Activated CD4-positive, alpha-beta T cell treated with anti-CD3 and anti-CD28 coated beads, Interleukin-10, Interleukin-2, amounts not matched to agents 100 ng/mL and 50 ng/mL, durations not matched to agents 16 hours and 8 hours (primary cell): ENCODE data around the gene KRT8.
A peak's percentile ranks its signal among the peaks of the same experiment; 100 is the strongest.
"Not testable (repeated sequence)": the region's sequence is repeated elsewhere in the genome, so short reads cannot be mapped to it uniquely, and the experiment has no call there.

Experiments
- DNase-seq: peaks from one replicate; pipeline ENCODE4 v3.0.0-alpha.2; 2020

KRT8 gene

GRCh38 chr12:52873832-52874572 is 30.9 kb downstream of the KRT8 start:
- DNase-seq, result peak; percentile 61

- DNase-seq, result no peak
Measured at GRCh38 chr12:52873513-52873831, 31.4 kb downstream of the KRT8 start.

DNA sequence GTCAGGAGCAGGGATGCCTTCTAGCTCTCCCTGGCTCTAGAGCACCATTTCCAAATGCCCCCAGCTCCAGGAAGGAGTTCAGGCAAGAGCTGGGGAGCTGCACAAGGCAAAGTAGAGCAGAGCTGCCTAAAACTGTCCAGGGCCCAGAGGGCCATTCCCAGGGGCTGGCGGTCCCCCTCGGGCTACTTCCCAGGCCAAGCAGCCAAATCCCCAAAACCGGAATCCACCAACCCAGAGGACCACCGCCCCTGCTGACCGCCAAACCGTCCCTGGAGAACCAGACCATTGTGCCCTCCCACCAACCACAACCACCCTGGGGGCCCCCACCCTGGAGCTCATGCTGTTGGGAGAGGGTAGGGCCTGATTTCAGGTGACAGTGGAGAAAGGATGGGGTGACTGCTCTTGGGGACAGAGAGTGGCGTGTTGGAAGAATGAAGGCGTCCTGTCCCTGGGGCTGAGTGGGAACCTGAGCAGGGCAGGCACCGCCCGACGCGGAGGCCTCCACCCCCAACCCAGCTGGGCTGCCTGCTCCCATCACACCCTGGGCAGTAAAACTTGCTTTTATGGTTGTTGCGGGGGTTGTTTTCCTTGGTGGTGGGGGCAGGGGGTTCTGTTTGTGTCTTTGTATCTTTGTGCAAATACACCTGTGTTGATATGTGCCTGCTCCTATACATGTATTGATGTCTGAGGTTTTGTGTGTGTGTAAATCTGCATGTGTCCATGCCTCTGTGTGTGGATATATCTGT is 32.1 kb downstream of the KRT8 start:
- DNase-seq, result no peak

DNA sequence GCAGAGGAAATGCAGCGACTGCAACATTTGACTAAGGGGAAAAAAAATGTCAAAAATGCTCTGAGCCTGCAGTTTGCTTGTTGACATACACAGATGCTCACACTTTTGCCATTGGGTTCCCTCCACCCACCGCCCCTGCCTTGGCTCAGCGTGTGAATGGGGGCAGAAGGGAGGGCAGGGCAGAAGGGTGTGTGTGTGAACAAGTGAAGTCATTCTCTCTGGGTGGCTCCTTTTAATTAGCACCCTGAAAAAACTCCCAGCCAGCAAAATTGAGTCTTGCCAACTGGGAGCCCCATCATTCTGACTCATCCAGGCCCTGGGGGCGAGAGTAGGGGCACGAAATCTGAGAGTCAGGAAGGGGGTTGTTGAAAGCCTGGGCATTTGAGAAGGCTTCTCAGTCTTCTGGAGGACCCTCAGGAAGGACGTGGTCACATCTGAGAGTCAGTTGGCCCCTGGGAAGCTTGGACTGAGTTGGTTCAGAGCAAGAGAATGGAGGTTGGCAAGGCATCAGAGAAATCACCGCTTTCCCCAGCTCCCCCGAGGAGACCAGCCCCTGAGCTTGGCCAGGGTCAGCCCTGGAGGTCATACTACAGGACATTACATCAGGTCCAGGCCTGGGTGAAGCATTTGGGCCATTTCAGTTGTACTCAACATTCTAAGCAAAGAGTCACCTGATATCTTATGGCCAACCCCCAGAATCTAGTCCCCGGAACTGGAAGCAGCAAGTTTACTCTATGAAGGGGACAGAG is 33.4 kb downstream of the KRT8 start:
- DNase-seq, result no peak

- DNase-seq, result peak; percentile 74
Measured at GRCh38 chr12:52870361-52871290, 34.2 kb downstream of the KRT8 start.

- DNase-seq, result no peak
Measured at GRCh38 chr12:52867642-52868041, 37.2 kb downstream of the KRT8 start.

GRCh38 chr12:52867152-52867551 is 37.7 kb downstream of the KRT8 start:
- DNase-seq, result no peak

GRCh38 chr12:52865090-52865944 is 39.6 kb downstream of the KRT8 start:
- peak; percentile 26 for DNase-seq

DNA sequence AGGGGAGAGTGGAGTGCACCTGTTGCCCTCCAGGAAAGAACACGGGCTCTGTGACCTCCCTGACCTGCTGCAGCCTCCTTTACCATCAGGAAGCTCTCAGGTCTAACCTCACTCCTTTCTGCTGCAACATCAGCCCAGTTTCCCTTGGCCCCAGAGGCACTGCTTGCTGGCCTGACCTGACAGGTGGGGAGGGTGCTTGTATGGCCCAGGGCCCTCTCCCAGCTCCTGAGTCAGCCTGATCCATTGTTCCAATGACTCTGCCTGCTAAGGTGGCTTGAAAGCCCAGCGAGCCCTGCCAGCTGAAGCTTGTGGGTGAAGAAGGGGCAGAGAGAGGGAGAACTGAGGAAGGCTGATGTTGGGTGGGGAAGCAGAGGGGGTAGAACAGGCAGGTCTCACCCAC is 42.9 kb downstream of the KRT8 start:
- no peak for DNase-seq

DNA sequence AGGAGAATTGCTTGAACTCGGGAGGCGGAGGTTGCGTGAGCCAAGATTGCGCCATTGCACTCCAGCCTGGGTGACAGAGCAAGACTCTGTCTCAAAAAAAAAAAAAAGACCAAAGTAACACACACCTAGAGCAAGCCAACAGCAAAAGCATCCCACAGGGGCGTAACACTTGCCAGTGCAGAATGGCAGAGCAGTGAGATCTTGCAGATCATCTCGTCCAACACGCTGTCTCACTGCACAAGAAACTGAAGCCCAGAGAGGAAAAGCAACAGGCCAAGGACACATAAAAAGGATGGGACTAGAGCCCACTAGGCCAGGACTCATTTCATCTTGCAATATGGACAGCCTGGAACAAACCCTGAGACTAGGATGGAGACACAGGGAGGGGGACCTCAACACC is 43.4 kb downstream of the KRT8 start:
- DNase-seq, result no peak

GRCh38 chr12:52860102-52860823 is 44.6 kb downstream of the KRT8 start:
- no peak for DNase-seq

GRCh38 chr12:52857500-52857899 is 47.4 kb downstream of the KRT8 start:
- no peak for DNase-seq

DNA sequence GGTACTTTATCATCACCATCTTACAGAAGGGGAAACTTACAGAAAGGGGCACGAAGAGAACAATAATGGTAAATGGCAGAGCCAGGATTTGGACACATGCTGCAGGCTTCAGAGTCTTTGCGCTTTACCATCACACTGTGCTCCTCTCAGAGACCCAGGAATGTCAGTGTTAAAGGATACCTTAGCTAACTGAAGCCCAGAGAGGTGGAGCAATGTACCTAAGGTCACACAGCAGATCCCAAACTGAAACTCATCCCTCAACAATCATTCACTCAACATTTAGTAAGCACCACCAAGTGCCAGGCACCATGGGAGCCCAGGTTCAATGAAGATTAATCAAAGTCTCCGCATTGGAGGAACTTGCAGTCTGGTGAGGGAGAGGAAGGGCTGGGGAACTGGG is 48.1 kb downstream of the KRT8 start:
- no peak for DNase-seq

DNA sequence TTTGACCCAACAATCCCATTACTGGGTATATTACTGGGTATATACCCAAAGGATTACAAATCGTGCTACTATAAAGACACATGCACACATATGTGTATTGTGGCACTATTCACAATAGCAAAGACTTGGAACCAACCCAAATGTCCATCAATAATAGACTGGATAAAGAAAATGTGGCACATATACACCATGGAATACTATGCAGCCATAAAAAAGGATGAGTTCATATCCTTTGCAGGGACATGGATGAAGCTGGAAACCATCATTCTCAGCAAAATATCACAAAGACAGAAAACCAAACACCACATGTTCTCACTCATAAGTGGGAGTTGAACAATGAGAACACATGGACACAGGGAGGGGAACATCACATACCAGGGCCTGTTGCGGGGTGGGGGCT is 48.8 kb downstream of the KRT8 start:
- DNase-seq, result not testable (repeated sequence)

DNA sequence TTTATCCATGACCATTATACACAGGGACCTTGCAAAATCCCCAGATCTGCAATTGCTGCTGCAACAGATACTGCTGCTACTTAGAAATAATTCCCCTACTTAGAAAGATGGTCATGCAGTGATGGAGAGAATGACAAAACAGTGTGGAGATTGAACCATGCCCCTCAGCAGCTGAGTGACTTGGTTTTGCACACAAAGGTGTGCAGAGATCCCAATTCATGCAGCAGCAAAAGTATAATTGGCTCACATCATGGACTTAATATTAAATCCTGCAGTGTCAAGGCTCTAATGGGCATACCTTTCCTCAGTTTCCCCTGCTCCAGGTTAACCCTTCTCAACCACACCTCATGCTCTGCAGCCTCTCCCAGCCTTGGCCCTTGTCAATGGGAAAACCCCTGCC is 53.1 kb downstream of the KRT8 start:
- no peak for DNase-seq

DNA sequence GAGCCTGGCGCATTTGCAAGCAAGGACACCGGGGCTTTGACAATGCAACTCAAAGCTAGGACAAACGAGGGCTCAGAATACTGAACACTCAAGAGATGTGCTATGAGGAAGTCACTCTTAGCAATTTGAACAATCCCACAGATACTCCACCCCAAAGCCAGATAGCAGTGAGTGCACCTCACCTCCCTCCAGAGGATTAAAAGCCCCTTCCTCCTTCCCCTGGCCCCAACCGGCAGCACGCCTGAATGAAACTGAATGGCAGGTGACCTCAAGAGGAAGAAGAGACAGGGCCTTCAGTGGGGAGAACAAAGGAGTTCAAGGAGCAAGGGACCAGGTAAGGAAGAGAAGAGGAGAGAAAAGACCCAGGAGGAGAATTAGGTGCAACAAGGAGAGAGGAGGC is 54.2 kb downstream of the KRT8 start:
- DNase-seq, result no peak

DNA sequence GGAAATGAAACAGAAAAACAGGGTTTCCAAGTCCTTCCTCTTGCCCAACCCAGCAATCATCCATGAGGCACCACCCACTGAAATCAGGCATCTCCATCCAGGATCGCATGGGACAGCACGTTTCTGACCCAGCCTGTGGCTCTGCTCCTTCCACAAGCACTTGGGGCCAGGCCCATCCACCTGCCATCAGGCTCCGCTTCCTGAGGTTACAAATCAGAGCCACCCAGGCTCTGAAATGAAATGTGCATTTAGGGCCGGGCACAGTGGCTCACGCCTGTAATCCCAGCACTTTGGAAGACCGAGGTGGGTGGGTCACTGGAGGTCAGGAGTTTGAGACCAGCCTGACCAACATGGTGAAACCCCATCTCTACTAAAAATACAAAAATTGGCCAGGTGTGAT is 55.4 kb downstream of the KRT8 start:
- DNase-seq, result no peak

DNA sequence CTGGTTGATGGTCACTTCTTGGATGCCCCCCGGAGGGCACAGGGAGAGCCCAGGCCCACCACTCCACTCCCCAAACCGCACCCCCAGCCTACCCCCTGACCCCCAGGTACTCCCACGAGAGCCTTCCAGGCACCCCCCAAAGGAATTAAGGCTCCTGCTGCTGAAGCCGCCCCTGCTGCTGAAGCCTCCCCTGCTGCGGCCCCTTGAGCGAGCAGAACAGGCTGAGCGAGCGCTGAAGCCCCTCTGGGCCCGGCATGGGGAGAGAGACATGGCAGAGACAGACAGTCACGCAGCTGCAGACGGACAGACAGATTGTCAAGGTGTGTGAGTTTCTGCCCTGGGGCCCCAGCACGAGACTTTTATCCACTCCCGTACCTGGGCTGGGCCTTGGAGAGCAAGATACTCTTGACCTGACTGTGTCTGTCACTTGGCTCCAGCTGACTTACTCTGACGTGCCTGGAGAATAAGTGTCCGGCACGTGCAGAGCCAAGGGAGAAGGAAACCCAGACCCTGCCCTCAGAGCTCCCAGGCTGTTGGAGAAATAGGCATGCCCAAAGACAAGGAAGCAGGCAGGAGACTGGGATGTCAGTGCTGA is 56.1 kb downstream of the KRT8 start, which contains the start of gene KRT78:
TSS of gene KRT78 (minus strand) at position 334 of the 595 bp plus-strand sequence. CDS start at position 270, 64 bp downstream.
- DNase-seq, result no peak

GRCh38 chr12:52847335-52848102 is 57.4 kb downstream of the KRT8 start:
- DNase-seq, result no peak
